ENCODE data around the gene CXCL1.

DNA sequence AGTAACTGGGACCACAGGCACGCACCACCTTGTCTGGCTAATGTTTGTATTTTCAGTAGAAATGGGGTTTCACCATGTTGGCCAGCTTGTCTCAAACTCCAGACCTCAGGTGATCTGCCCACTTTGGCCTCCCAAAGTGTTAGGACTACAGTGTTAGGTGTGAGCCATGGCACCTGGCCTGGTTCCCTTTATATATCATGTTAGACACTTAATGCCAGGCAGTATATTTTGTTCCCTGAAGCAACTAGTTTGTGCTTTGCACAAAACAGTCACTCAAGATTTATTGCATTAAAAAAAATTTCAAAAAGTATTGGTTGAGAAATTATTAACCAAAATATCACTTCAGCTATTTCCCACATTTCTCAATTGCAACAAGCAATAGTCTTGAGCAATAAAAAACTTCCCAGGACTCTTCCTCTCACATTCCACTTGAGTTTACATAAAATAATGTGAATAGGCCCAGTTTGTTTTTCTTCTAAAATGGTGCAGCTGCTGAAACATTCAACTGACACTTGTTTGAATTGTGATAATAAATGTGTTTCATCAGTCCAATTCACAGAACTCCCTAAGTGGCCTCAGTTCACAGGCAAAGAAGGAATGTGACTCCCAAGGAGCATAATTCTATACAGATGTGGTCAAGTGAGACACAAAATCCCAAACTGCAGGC lies 22.7 kb downstream of the CXCL1 start:
- TF ChIP-seq, protein P1, sequence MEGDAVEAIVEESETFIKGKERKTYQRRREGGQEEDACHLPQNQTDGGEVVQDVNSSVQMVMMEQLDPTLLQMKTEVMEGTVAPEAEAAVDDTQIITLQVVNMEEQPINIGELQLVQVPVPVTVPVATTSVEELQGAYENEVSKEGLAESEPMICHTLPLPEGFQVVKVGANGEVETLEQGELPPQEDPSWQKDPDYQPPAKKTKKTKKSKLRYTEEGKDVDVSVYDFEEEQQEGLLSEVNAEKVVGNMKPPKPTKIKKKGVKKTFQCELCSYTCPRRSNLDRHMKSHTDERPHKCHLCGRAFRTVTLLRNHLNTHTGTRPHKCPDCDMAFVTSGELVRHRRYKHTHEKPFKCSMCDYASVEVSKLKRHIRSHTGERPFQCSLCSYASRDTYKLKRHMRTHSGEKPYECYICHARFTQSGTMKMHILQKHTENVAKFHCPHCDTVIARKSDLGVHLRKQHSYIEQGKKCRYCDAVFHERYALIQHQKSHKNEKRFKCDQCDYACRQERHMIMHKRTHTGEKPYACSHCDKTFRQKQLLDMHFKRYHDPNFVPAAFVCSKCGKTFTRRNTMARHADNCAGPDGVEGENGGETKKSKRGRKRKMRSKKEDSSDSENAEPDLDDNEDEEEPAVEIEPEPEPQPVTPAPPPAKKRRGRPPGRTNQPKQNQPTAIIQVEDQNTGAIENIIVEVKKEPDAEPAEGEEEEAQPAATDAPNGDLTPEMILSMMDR (IDR thresholded peaks at IDR 0.05; ENCODE audit: insufficient read depth, low read length, poor library complexity, severe bottlenecking), result no peak
- no peak for TF ChIP-seq EZH2phosphoT487 (conservative IDR thresholded peaks at IDR 0.05; ENCODE audit: low read length)
